SJCRH30 (cell line): ENCODE measurements around the gene PHACTR2. TPM values are rescaled to one million over a fixed set of nuclear protein-coding genes. Genes with fewer than 3 reads are reported as not detected.
A peak's percentile ranks its signal among the peaks of the same experiment; 100 is the strongest.
"Not testable (repeated sequence)": the region's sequence is repeated elsewhere in the genome, so short reads cannot be mapped to it uniquely, and the experiment has no call there.

Experiments used
- DNase-seq, 2 experiments: peaks; one replicate each; pipeline ENCODE4 v3.0.0-alpha.2; 2015 to 2020
- H3K27ac ChIP-seq: fragments of 250-450 bp; sonication (Bioruptor Pico); 2 replicates; pipeline ENCODE4 v1.5.1; 2020; ENCODE audit warnings: mild to moderate bottlenecking, moderate library complexity
- H3K27me3 ChIP-seq: fragments of 250-450 bp; sonication (Bioruptor Pico); 2 replicates; pipeline ENCODE4 v1.5.1; 2020; ENCODE audit warnings: mild to moderate bottlenecking, moderate library complexity
- H3K36me3 ChIP-seq: fragments of 250-450 bp; sonication (Bioruptor Pico); 2 replicates; pipeline ENCODE4 v1.5.1; 2020; ENCODE audit warnings: mild to moderate bottlenecking, moderate library complexity
- H3K4me1 ChIP-seq: fragments of 250-450 bp; sonication (Bioruptor Pico); 2 replicates; pipeline ENCODE4 v1.5.1; 2020; ENCODE audit warnings: mild to moderate bottlenecking, moderate library complexity
- H3K4me3 ChIP-seq: fragments of 250-450 bp; sonication (Bioruptor Pico); 2 replicates; pipeline ENCODE4 v1.5.1; 2020; ENCODE audit warnings: mild to moderate bottlenecking, moderate library complexity
- H3K9me3 ChIP-seq: fragments of 250-450 bp; sonication (Bioruptor Pico); replicated peaks from 2 replicates; pipeline ENCODE4 v1.5.1; 2020; ENCODE audit warnings: mild to moderate bottlenecking, moderate library complexity
- total RNA-seq: library from RNA; depleted of rRNA; stranded (reverse); fragments of >200 nt; shearing (Covaris generic); gene quantifications from 2 replicates; pipeline ENCODE4 v1.2.3, GENCODE V29; 2014

The PHACTR2 gene
- total RNA-seq, 1 experiment from 2014 or later: 63.7 TPM

DNA sequence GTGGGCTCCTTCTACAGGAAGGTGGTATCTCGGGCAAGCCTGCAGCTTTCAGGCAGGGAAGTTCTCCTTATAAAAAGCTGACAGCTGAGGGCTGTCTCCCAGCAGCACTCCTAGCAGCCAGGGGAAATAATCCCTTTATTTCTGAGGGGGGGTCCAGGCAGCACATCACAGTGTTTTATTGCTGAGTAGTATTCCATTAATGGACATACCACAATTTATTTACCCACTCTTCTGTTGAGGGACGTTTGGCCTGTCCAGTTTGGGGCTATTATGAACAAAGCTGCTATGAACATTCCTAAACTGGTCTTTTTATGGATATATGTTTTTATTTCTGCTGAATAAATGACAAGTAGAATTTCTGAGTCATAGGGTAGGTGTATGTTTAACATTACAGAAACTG is 20.0 kb upstream of the PHACTR2 start:
- H3K27me3 ChIP-seq: no peaks in the 10 kb centered on the region
- no peak for DNase-seq
- no peaks in the 10 kb centered on the region for H3K4me1 ChIP-seq
- no peaks in the 10 kb centered on the region for H3K36me3 ChIP-seq
- no peak overlapping the region for H3K4me3 ChIP-seq
- H3K9me3 ChIP-seq: no peaks in the 10 kb centered on the region
- no peak overlapping the region for H3K27ac ChIP-seq

DNA sequence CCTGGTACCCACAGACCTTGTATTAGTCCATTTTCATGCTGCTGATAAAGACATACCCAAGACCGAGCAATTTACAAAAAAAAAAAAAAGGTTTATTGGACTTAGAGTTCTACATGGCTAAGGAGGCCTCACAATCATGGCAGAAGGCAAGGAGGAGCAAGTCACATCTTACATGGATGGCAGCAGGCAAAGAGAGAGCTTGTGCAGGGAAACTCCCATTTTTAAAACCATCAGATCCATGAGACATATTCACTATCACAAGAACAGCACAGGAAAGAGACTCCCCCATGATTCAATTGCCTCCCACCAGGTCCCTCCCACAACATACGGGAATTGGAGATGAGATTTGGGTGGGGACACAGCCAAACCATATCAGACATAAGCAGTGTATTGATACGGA is 17.6 kb upstream of the PHACTR2 start:
- H3K36me3 ChIP-seq, H3K27ac ChIP-seq, H3K9me3 ChIP-seq, H3K27me3 ChIP-seq, H3K4me3 ChIP-seq, DNase-seq, H3K4me1 ChIP-seq: not testable (repeated sequence)

- Histone ChIP-seq H3K9me3 (no peaks in the 10 kb centered on the region), H3K4me1 (no peaks in the 10 kb centered on the region), H3K27ac (no peak overlapping the region), H3K4me3 (no peak overlapping the region), H3K36me3 (no peaks in the 10 kb centered on the region), H3K27me3 (no peaks in the 10 kb centered on the region)
- no peak for DNase-seq
These were observed 13.6 kb upstream of the PHACTR2 start for GRCh38 chr6:143664171-143664570.

GRCh38 chr6:143666007-143666406 is 11.8 kb upstream of the PHACTR2 start:
- H3K4me1 ChIP-seq, H3K36me3 ChIP-seq, H3K4me3 ChIP-seq, DNase-seq, H3K27me3 ChIP-seq, H3K27ac ChIP-seq, H3K9me3 ChIP-seq: not testable (repeated sequence)

GRCh38 chr6:143669483-143669882 is 8.3 kb upstream of the PHACTR2 start:
- H3K36me3 ChIP-seq, DNase-seq, H3K4me3 ChIP-seq, H3K27me3 ChIP-seq, H3K27ac ChIP-seq, H3K9me3 ChIP-seq: not testable (repeated sequence)
- peaks cover 16% of the 10 kb centered on the region for H3K4me1 ChIP-seq

- Histone ChIP-seq H3K27me3 (no peaks in the 10 kb centered on the region), H3K27ac (peak overlapping the region; percentile 5; the same call in 1 of the 2 replicates)
- peak; percentile 37 to 42 for DNase-seq
These were observed 4.1 kb upstream of the PHACTR2 start for GRCh38 chr6:143673669-143674068.

GRCh38 chr6:143674483-143675381 is 3.0 kb upstream of the PHACTR2 start:
- Histone ChIP-seq H3K9me3 (no peaks in the 10 kb centered on the region), H3K4me1 (peaks cover 46% of the 10 kb centered on the region), H3K4me3 (no peak overlapping the region), H3K36me3 (no peaks in the 10 kb centered on the region), H3K27ac (no peak overlapping the region), H3K27me3 (no peaks in the 10 kb centered on the region)
- peak in 1 of 2 experiments; percentile 38 for DNase-seq

More at GRCh38 chr6:143673669-143674068, 4.1 kb upstream of the PHACTR2 start:
- Histone ChIP-seq H3K36me3 (no peaks in the 10 kb centered on the region), H3K4me3 (no peak overlapping the region), H3K4me1 (peaks cover 44% of the 10 kb centered on the region), H3K9me3 (no peaks in the 10 kb centered on the region)

DNA sequence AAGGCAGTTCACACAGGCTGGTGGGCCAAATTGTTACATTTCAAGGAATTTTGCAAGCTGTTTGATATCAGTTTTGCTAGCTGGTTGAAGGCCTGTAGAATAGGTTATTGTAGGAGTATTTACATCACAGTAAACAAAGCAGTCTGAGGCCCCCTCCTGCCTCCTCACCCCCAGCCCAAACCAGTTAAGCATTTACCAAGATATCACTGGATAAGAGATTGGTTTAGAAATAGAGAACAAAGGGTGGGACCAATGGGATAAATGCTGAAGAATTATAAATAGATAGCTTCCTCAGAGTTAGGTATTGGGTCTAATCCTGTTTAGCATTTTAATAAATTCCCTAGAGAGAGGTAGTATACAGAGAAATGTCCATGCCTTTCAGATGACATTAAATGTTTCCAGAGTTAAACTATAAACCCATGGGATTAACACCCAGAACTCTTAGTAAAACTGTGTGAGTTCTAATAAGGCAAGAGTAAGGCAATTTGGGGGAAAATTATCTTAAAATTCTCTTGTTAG is 2.3 kb upstream of the PHACTR2 start:
- H3K4me3 ChIP-seq: no peak overlapping the region
- no peak for DNase-seq
- no peaks in the 10 kb centered on the region for H3K9me3 ChIP-seq
- peaks cover 53% of the 10 kb centered on the region for H3K4me1 ChIP-seq
- H3K27ac ChIP-seq: peak overlapping the region; percentile 97; the same call in 1 of the 2 replicates
- H3K36me3 ChIP-seq: no peaks in the 10 kb centered on the region
- no peaks in the 10 kb centered on the region for H3K27me3 ChIP-seq

- Histone ChIP-seq H3K4me1 (peaks cover 53% of the 10 kb centered on the region), H3K27ac (peak overlapping the region; percentile 97; the same call in 1 of the 2 replicates), H3K36me3 (no peaks in the 10 kb centered on the region), H3K27me3 (no peaks in the 10 kb centered on the region), H3K4me3 (no peak overlapping the region), H3K9me3 (no peaks in the 10 kb centered on the region)
- DNase-seq: peak in 1 of 2 experiments; percentile 20
These were observed 1.8 kb upstream of the PHACTR2 start for GRCh38 chr6:143675946-143676345.

DNA sequence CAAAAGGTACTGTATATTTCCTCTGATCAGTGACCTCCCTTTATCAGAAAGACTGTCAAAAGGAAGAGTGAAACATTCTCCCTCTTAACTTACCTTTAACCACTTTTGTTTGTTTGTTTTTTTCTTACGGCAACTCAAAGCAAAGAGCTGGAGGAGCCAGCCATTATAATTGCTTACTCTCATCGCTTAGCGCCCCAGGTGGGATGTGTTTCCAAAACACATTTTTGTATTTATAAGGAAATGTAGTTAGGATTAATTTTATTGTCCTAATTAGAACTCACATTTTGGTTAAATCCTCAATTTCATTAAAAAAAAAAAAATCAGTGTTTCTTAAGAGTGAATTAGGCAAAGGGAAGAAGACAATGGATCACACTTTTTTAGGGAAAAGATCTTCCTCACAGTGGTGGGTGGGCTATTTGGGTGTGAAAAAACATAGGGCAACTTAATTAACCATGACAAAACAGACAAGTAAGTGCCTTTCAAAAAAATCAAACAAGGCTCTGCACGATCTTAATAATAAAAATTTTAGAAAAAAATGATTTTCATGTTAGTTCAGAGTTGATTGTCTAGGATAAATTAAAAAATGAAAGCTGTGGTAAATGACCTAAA is 1.2 kb upstream of the PHACTR2 start:
- peak overlapping the region; percentile 97 for H3K27ac ChIP-seq
- H3K27me3 ChIP-seq: no peaks in the 10 kb centered on the region
- no peak overlapping the region for H3K4me3 ChIP-seq
- DNase-seq: peak in 1 of 2 experiments; percentile 52
- no peaks in the 10 kb centered on the region for H3K36me3 ChIP-seq
- H3K4me1 ChIP-seq: peaks cover 53% of the 10 kb centered on the region
- no peaks in the 10 kb centered on the region for H3K9me3 ChIP-seq

DNA sequence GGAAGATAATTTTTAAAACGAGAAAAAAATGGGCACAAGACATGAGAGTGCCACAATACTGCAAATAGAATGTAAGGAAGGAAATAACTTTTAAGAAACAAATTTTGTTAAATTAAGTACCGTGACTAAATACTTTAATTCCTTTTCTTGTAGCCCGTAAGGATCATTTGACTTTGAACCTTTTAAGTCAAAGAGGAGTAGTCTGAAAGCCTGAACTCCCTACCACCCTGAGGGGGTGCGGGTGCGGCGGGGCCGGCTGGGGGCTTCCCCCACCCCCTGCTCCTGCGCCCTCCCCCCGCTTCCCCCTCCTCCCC is 231 bp upstream of the PHACTR2 start:
- H3K27ac ChIP-seq: peak overlapping the region; percentile 97
- peaks cover 53% of the 10 kb centered on the region for H3K4me1 ChIP-seq
- no peak for DNase-seq
- no peaks in the 10 kb centered on the region for H3K36me3 ChIP-seq
- H3K4me3 ChIP-seq: peak overlapping the region; percentile 92
- H3K27me3 ChIP-seq: no peaks in the 10 kb centered on the region
- no peaks in the 10 kb centered on the region; the same call in 1 of the 2 replicates for H3K9me3 ChIP-seq

- no peaks in the 10 kb centered on the region for H3K36me3 ChIP-seq
- no peaks in the 10 kb centered on the region; the same call in 1 of the 2 replicates for H3K9me3 ChIP-seq
- peak overlapping the region; percentile 97; the same call in 1 of the 2 replicates for H3K27ac ChIP-seq
- H3K4me1 ChIP-seq: peaks cover 41% of the 10 kb centered on the region
- peak in 1 of 2 experiments; percentile 36 for DNase-seq
- peak overlapping the region; percentile 92 for H3K4me3 ChIP-seq
- H3K27me3 ChIP-seq: no peaks in the 10 kb centered on the region
These were observed 1.3 kb downstream of the PHACTR2 start for GRCh38 chr6:143679041-143679440.

GRCh38 chr6:143680141-143680540 is 2.4 kb downstream of the PHACTR2 start:
- DNase-seq: peak in 1 of 2 experiments; percentile 34
- Histone ChIP-seq H3K27me3 (no peaks in the 10 kb centered on the region), H3K4me3 (no peak overlapping the region; the same call in 1 of the 2 replicates), H3K4me1 (peaks cover 30% of the 10 kb centered on the region), H3K9me3 (no peaks in the 10 kb centered on the region; the same call in 1 of the 2 replicates), H3K36me3 (no peaks in the 10 kb centered on the region), H3K27ac (no peak overlapping the region)

DNA sequence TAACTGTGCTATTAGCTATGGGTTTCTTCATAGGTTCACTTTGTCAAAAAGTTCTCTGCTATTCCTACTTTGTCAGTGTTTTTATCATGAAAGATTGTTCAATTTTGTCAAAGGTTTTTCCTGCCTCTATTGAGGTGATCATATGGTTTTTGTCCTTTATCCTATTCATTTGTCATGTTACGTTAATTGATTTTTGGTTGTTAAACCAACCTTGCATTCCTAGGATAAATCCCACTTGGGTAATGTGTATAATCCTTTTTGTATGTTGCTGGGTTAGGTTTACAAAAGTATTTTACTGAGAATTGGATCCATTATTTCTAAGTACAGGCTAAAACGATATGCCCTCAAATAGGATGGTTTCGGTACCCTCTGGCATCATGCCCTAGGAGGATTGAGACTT is 5.0 kb downstream of the PHACTR2 start:
- Histone ChIP-seq H3K4me3 (no peak overlapping the region), H3K36me3 (no peaks in the 10 kb centered on the region), H3K27me3 (no peaks in the 10 kb centered on the region), H3K9me3 (no peaks in the 10 kb centered on the region; the same call in 1 of the 2 replicates), H3K27ac (no peak overlapping the region), H3K4me1 (peaks cover 9% of the 10 kb centered on the region)
- DNase-seq: no peak

GRCh38 chr6:143684486-143684885 is 6.7 kb downstream of the PHACTR2 start:
- Histone ChIP-seq H3K9me3 (no peaks in the 10 kb centered on the region; the same call in 1 of the 2 replicates), H3K36me3 (no peaks in the 10 kb centered on the region), H3K27me3 (no peaks in the 10 kb centered on the region), H3K27ac (no peak overlapping the region), H3K4me1 (peaks cover 9% of the 10 kb centered on the region), H3K4me3 (no peak overlapping the region)
- DNase-seq: no peak
